SK-N-SH treated with all-trans-retinoic acid at 6 μM for 48 hours (cell line): ENCODE measurements around the gene TSPAN15.

Experiments used
- ATAC-seq: fragments of 200-7000 bp; cut with Tn5 transposase; 3 replicates; pipeline ENCODE4 v1.9.1; 2020; ENCODE audit warnings: mild to moderate bottlenecking, moderate library complexity
- ARNTL ChIP-seq: fragments of 450-650 bp; formaldehyde crosslinking; IDR thresholded peaks from 2 replicates; pipeline ENCODE4 v1.5.0; 2020; ENCODE audit warnings: low read depth, mild to moderate bottlenecking, moderate library complexity, borderline replicate concordance
- BACH2 ChIP-seq: fragments of 250-450 bp; sonication (Bioruptor Pico); IDR thresholded peaks from 2 replicates; pipeline ENCODE4 v1.9.0; 2021; ENCODE audit warnings: mild to moderate bottlenecking, borderline replicate concordance
- CREB5 ChIP-seq: fragments of 250-450 bp; sonication (Bioruptor Pico); IDR thresholded peaks from 2 replicates; pipeline ENCODE4 v1.5.1; 2020; ENCODE audit warnings: low read depth, mild to moderate bottlenecking, moderate library complexity
- CSDC2 ChIP-seq: fragments of 250-450 bp; sonication (Bioruptor Pico); IDR thresholded peaks from 2 replicates; pipeline ENCODE4 v1.5.0; 2020; ENCODE audit warnings: mild to moderate bottlenecking, moderate library complexity
- ESRRG ChIP-seq: fragments of 250-450 bp; sonication (Bioruptor Pico); IDR thresholded peaks from 2 replicates; pipeline ENCODE4 v1.6.1; 2021; ENCODE audit warnings: mild to moderate bottlenecking
- GLIS3 ChIP-seq: fragments of 250-450 bp; sonication (Bioruptor Pico); IDR thresholded peaks from 2 replicates; pipeline ENCODE4 v1.5.0; 2020; ENCODE audit warnings: mild to moderate bottlenecking, moderate library complexity
- ISL1 ChIP-seq: fragments of 250-450 bp; sonication (Bioruptor Pico); IDR thresholded peaks from 2 replicates; pipeline ENCODE4 v2.1.2; 2022; ENCODE audit warnings: mild to moderate bottlenecking, moderate library complexity
- OSR1 ChIP-seq: fragments of 250-450 bp; sonication (Bioruptor Pico); IDR thresholded peaks from 2 replicates; pipeline ENCODE4 v1.8.0; 2022; ENCODE audit warnings: moderate library complexity, mild to moderate bottlenecking, inconsistent platforms
- POU6F1 ChIP-seq: fragments of 250-450 bp; sonication (Bioruptor Pico); IDR thresholded peaks from 2 replicates; pipeline ENCODE4 v1.8.0; 2021; ENCODE audit warnings: low read depth, mild to moderate bottlenecking, moderate library complexity, borderline replicate concordance
- PPARA ChIP-seq: fragments of 250-450 bp; sonication (Bioruptor Pico); IDR thresholded peaks from 2 replicates; pipeline ENCODE4 v1.5.0; 2020; ENCODE audit warnings: mild to moderate bottlenecking, borderline replicate concordance
- RARB ChIP-seq: fragments of 250-450 bp; sonication (Bioruptor Pico); IDR thresholded peaks from 2 replicates; pipeline ENCODE4 v1.8.0; 2021; ENCODE audit warnings: mild to moderate bottlenecking, moderate library complexity
- SNAI2 ChIP-seq: fragments of 250-450 bp; sonication (Bioruptor Pico); IDR thresholded peaks from 2 replicates; pipeline ENCODE4 v1.5.0; 2020; ENCODE audit warnings: mild to moderate bottlenecking, moderate library complexity
- TCF4 ChIP-seq: fragments of 250-450 bp; sonication (Bioruptor Pico); IDR thresholded peaks from 2 replicates; pipeline ENCODE4 v1.8.0; 2021; ENCODE audit warnings: mild to moderate bottlenecking, moderate library complexity, borderline replicate concordance
- TOX ChIP-seq: fragments of 250-450 bp; sonication (Bioruptor Pico); IDR thresholded peaks from 2 replicates; pipeline ENCODE4 v1.8.0; 2021; ENCODE audit warnings: mild to moderate bottlenecking, moderate library complexity, borderline replicate concordance
- ZFP3 ChIP-seq: fragments of 250-450 bp; sonication (Bioruptor Pico); IDR thresholded peaks from 2 replicates; pipeline ENCODE4 v1.5.0; 2020; ENCODE audit warnings: mild to moderate bottlenecking, moderate library complexity
- ZFP30 ChIP-seq: fragments of 450-650 bp; formaldehyde crosslinking; IDR thresholded peaks from 2 replicates; pipeline ENCODE4 v1.5.0; 2022; ENCODE audit warnings: mild to moderate bottlenecking, moderate library complexity
- ZNF565 ChIP-seq: fragments of 450-650 bp; formaldehyde crosslinking; conservative IDR thresholded peaks from 2 replicates; pipeline ENCODE4 v1.5.0; 2020; ENCODE audit warnings: low read depth, mild to moderate bottlenecking, moderate library complexity
- ZNF8 ChIP-seq: fragments of 450-650 bp; formaldehyde crosslinking; IDR thresholded peaks from 2 replicates; pipeline ENCODE4 v1.5.0; 2020; ENCODE audit warnings: mild to moderate bottlenecking, moderate library complexity
- TF ChIP-seq, protein P1 (sequence below): fragments of 250-450 bp; sonication (Bioruptor Pico); IDR thresholded peaks from 2 replicates; pipeline ENCODE4 v1.5.1; 2021; ENCODE audit warnings: mild to moderate bottlenecking, moderate library complexity
- TF ChIP-seq, protein P2 (sequence below): fragments of 250-450 bp; sonication (Bioruptor Pico); IDR thresholded peaks from 2 replicates; pipeline ENCODE4 v1.8.0; 2020; ENCODE audit warnings: mild to moderate bottlenecking, moderate library complexity, borderline replicate concordance

Gene TSPAN15

GRCh38 chr10:69554611-69555010, 103.3 kb downstream of the TSPAN15 start:
- TF ChIP-seq OSR1 (CRISPR knock-in tag) = no peak
- TF ChIP-seq CREB5 (CRISPR knock-in tag) = no peak
- no peak for TF ChIP-seq PPARA
- no peak for TF ChIP-seq TOX (CRISPR knock-in tag)
- TF ChIP-seq BACH2 (CRISPR knock-in tag) = no peak
- TF ChIP-seq, protein P1, sequence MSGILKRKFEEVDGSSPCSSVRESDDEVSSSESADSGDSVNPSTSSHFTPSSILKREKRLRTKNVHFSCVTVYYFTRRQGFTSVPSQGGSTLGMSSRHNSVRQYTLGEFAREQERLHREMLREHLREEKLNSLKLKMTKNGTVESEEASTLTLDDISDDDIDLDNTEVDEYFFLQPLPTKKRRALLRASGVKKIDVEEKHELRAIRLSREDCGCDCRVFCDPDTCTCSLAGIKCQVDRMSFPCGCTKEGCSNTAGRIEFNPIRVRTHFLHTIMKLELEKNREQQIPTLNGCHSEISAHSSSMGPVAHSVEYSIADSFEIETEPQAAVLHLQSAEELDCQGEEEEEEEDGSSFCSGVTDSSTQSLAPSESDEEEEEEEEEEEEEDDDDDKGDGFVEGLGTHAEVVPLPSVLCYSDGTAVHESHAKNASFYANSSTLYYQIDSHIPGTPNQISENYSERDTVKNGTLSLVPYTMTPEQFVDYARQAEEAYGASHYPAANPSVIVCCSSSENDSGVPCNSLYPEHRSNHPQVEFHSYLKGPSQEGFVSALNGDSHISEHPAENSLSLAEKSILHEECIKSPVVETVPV (CRISPR knock-in tag) = no peak
- no peak for TF ChIP-seq SNAI2 (CRISPR knock-in tag)
- no peak for TF ChIP-seq RARB (CRISPR knock-in tag)
- TF ChIP-seq ESRRG (CRISPR knock-in tag) = no peak
- TF ChIP-seq ARNTL (CRISPR knock-in tag) = no peak
- TF ChIP-seq POU6F1 (CRISPR knock-in tag) = no peak
- TF ChIP-seq, protein P2, sequence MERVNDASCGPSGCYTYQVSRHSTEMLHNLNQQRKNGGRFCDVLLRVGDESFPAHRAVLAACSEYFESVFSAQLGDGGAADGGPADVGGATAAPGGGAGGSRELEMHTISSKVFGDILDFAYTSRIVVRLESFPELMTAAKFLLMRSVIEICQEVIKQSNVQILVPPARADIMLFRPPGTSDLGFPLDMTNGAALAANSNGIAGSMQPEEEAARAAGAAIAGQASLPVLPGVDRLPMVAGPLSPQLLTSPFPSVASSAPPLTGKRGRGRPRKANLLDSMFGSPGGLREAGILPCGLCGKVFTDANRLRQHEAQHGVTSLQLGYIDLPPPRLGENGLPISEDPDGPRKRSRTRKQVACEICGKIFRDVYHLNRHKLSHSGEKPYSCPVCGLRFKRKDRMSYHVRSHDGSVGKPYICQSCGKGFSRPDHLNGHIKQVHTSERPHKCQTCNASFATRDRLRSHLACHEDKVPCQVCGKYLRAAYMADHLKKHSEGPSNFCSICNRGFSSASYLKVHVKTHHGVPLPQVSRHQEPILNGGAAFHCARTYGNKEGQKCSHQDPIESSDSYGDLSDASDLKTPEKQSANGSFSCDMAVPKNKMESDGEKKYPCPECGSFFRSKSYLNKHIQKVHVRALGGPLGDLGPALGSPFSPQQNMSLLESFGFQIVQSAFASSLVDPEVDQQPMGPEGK (CRISPR knock-in tag) = no peak
- TF ChIP-seq CSDC2 (CRISPR knock-in tag) = no peak
- no peak for TF ChIP-seq TCF4 (CRISPR knock-in tag)
- TF ChIP-seq ZNF565 (CRISPR knock-in tag) = no peak
- TF ChIP-seq ISL1 (CRISPR knock-in tag) = no peak
- TF ChIP-seq ZFP3 (CRISPR knock-in tag) = no peak
- TF ChIP-seq ZNF8 (CRISPR knock-in tag) = no peak
- no peak for TF ChIP-seq GLIS3 (CRISPR knock-in tag)
- TF ChIP-seq ZFP30 (CRISPR knock-in tag) = no peak
- TF ChIP-seq, all 23 proteins: peak for 0
- no peak for ATAC-seq
